Measurements from ENCODE around the gene DCAF8. TPM values are rescaled to one million over a fixed set of nuclear protein-coding genes. Genes with fewer than 3 reads are reported as not detected.

DCAF8 gene
- total RNA-seq, 1 donor from 2014 or later: 88.4 TPM

DNA sequence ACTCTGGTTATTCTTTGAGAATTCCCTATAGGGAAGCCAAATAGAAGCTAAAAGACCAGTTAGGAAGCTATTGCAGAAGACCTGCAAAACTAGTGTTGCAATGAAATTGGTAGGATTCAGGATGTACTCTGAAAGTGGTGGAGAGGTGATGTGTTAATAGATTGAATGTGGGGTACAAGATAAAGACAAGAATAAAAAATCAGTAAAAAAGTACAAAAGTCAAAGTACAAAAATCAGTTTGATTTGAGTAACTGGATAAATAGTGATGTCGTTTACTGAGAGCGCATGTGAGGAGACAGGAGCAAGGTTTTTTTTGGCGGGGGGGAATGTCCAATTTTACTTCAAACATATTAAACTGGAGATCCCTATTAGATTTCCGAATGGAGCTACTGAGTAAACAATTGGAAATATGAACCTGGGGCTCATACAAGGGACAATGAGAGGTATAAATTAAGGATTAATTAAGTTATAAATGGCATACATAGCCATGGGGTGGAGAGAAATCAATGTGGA is 2.5 kb upstream of the DCAF8 start:
- peaks cover 9% of the 10 kb centered on the region for H3K27me3 Mint-ChIP-seq (ENCODE audit: low read depth)
- no peaks in the 10 kb centered on the region for H3K36me3 Mint-ChIP-seq (ENCODE audit: low read depth)
- no peak for DNase-seq (ENCODE audit: low spot score)
- H3K27ac Mint-ChIP-seq (ENCODE audit: unreplicated experiment): no peak overlapping the region
- peaks cover 38% of the 10 kb centered on the region for H3K4me1 Mint-ChIP-seq (ENCODE audit: low read depth)
- no peaks in the 10 kb centered on the region for H3K9me3 Mint-ChIP-seq (ENCODE audit: low read depth)
- H3K4me3 Mint-ChIP-seq (ENCODE audit: unreplicated experiment): no peak overlapping the region
- TF ChIP-seq, protein P1, sequence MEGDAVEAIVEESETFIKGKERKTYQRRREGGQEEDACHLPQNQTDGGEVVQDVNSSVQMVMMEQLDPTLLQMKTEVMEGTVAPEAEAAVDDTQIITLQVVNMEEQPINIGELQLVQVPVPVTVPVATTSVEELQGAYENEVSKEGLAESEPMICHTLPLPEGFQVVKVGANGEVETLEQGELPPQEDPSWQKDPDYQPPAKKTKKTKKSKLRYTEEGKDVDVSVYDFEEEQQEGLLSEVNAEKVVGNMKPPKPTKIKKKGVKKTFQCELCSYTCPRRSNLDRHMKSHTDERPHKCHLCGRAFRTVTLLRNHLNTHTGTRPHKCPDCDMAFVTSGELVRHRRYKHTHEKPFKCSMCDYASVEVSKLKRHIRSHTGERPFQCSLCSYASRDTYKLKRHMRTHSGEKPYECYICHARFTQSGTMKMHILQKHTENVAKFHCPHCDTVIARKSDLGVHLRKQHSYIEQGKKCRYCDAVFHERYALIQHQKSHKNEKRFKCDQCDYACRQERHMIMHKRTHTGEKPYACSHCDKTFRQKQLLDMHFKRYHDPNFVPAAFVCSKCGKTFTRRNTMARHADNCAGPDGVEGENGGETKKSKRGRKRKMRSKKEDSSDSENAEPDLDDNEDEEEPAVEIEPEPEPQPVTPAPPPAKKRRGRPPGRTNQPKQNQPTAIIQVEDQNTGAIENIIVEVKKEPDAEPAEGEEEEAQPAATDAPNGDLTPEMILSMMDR (IDR thresholded peaks at IDR 0.05): no peak

DNA sequence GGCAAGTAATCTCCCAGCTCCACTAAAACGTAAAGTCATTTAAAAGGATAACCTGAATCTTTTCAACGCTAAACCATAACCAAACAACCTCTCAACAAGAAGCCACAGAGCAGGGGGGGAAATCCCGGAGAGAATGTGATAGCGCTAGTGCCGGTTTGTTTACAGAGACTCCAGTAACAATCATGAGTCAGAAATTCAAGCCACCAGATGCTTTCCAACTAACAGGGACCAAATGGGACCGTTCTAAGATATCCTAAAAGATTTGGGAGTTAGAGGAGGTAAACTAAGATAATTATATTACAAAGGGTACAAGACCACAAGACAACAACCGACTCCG is 825 bp downstream of the DCAF8 start:
- no peak for DNase-seq (ENCODE audit: low spot score)
- Mint-ChIP-seq H3K4me3 (ENCODE audit: unreplicated experiment) (peak overlapping the region; percentile 97), H3K36me3 (ENCODE audit: low read depth) (no peaks in the 10 kb centered on the region), H3K27ac (ENCODE audit: unreplicated experiment) (peak overlapping the region; percentile 95), H3K9me3 (ENCODE audit: low read depth) (no peaks in the 10 kb centered on the region), H3K27me3 (ENCODE audit: low read depth) (peaks cover 1% of the 10 kb centered on the region), H3K4me1 (ENCODE audit: low read depth) (peaks cover 59% of the 10 kb centered on the region)
- TF ChIP-seq, protein P1 (IDR thresholded peaks at IDR 0.05): no peak

DNA sequence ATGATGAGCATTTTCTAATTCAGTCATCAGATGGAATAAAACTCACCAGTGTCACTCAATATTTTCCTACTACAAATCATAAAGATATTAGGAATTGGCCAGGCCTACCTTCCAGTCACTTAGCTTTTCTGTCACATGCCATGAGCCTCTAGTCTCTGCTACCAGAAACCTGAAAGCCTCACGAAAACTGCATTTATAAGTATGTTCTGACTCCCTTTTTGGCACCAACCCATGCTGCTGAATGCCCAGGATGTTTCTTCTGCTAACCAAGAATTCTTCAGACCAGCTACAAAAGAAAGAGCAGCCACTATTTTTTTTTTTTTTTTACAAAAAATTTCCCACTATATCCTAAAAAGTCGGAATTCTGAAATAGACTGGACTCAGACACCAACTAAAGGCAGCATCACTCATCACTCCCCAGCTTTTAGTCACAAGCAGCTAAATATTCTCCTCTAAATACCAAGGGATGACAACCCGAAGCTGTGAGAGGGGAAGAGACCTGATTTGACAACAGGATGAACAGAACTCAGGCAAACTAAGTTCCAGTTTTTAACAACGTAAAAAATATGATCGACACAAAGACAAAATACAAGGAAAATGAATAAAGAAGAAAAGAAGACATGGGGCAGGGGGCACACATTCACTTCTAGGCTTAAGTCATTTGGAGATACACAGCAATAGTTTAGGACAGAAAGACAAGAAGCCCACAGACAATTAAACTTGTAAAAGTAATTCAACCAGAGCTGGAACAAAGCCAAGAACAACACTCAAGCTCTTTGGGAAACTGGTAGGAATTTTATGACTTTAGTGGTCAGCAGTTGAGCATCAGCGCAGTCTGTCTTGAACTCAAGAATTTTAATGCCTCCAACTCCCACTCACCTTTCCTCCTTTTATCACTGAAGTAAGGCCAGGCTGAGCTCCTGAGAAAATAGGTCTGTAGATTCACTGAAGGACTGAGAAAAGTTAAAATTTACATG is 1.7 kb downstream of the DCAF8 start:
- no peak for DNase-seq (ENCODE audit: low spot score)
- H3K4me1 Mint-ChIP-seq (ENCODE audit: low read depth): peaks cover 67% of the 10 kb centered on the region
- H3K36me3 Mint-ChIP-seq (ENCODE audit: low read depth): no peaks in the 10 kb centered on the region
- no peaks in the 10 kb centered on the region for H3K9me3 Mint-ChIP-seq (ENCODE audit: low read depth)
- TF ChIP-seq, protein P1 (IDR thresholded peaks at IDR 0.05): no peak
- H3K27ac Mint-ChIP-seq (ENCODE audit: unreplicated experiment): peak overlapping the region; percentile 95
- peak overlapping the region; percentile 97 for H3K4me3 Mint-ChIP-seq (ENCODE audit: unreplicated experiment)
- no peaks in the 10 kb centered on the region for H3K27me3 Mint-ChIP-seq (ENCODE audit: low read depth)

- Mint-ChIP-seq H3K27ac (ENCODE audit: unreplicated experiment) (no peak overlapping the region), H3K36me3 (ENCODE audit: low read depth) (no peaks in the 10 kb centered on the region), H3K4me1 (ENCODE audit: low read depth) (peaks cover 64% of the 10 kb centered on the region), H3K27me3 (ENCODE audit: low read depth) (no peaks in the 10 kb centered on the region), H3K9me3 (ENCODE audit: low read depth) (no peaks in the 10 kb centered on the region), H3K4me3 (ENCODE audit: unreplicated experiment) (no peak overlapping the region)
- DNase-seq (ENCODE audit: low spot score): no peak
- TF ChIP-seq, protein P1 (IDR thresholded peaks at IDR 0.05): no peak
Measured at GRCh38 chr1:160258177-160258798, 4.1 kb downstream of the DCAF8 start.

GRCh38 chr1:160257411-160258015 is 4.8 kb downstream of the DCAF8 start:
- Mint-ChIP-seq H3K9me3 (ENCODE audit: low read depth) (no peaks in the 10 kb centered on the region), H3K27ac (ENCODE audit: unreplicated experiment) (no peak overlapping the region), H3K4me3 (ENCODE audit: unreplicated experiment) (no peak overlapping the region), H3K4me1 (ENCODE audit: low read depth) (peaks cover 59% of the 10 kb centered on the region), H3K36me3 (ENCODE audit: low read depth) (peaks cover 2% of the 10 kb centered on the region), H3K27me3 (ENCODE audit: low read depth) (no peaks in the 10 kb centered on the region)
- TF ChIP-seq, protein P1 (IDR thresholded peaks at IDR 0.05): no peak
- no peak for DNase-seq (ENCODE audit: low spot score)
